ENCODE results near the gene GDF10.
A peak's percentile ranks its signal among the peaks of the same experiment; 100 is the strongest.

Gene GDF10

DNA sequence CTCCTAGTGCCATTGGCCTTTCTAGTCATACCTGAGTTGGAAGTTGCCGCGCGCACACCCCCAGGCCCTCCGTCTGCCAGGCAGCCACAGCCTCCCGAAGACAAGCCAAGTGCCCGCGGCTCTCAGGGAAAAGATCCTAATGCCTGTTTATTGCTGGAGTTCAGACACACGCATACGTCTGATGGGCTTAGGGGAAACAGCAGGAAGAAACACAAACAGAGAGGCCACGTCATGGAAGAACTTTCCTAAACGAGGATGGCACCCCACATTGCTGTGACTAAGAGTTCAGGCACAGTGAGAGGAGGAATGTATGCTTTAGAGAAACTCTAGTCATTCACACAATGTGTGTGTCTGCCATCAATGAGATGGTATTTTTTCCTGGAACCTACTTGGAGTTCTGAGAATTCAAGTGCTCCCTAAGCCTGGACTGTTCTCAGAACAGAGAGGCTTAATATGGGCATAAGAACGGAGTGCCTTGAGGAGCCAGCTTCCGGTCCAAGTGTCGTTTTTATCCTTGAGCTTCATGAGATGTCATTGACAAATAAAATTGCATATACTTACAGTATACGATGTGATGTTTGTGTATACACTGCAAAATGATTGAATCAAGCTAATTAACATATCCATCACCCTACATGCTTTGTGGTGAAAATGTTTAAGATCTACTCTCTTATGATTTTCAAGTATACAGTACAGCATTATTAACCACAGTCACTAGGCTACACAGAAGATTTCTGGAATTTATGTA, 36.6 kb downstream of the GDF10 start:
- no peak for DNase-seq

DNA sequence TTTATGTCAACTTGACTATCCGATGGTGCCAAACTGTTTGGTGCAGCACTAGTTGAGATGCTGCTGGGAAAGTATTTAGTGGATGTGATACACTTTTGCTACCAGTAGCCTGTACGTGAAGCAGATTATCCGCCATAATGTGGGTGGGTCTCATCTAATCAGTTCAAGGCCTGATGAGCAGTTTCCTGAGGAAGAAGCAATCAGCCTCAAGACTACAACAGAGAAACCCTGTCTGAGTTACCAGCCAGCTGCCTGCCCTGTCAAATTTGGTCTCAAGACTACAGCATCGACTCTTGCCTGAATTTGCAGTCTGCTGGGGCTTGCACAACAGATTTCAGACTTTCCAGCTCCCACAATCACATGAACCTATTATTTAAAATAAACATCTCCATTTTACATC, 37.3 kb downstream of the GDF10 start:
- no peak for DNase-seq

DNA sequence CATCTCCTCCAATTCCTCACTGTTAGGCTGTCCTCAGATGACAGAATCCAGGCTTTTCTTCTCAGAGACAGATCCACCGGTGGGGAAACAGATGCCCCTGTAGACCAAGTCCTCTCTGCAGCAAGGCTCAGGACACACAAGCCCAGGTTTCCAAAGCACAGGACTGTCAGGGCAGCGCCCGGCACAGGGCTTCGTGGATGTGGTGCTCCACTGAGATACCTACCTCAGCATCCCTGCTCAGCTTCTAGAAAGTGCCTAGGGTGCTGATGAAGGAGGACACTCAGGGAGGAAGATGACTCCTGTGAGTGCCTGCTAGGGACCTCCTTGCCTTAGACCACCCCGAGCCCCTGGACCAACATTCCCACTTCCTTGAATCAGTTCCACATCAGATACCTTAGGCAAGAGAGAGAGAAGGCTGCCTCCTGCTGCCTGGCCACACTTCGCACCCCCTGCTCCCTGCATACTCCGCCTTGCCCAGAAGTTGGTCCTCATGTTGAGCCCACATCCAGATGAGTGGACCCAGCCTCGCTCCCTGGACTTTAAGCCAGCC, 39.3 kb downstream of the GDF10 start:
- DNase-seq = no peak

DNA sequence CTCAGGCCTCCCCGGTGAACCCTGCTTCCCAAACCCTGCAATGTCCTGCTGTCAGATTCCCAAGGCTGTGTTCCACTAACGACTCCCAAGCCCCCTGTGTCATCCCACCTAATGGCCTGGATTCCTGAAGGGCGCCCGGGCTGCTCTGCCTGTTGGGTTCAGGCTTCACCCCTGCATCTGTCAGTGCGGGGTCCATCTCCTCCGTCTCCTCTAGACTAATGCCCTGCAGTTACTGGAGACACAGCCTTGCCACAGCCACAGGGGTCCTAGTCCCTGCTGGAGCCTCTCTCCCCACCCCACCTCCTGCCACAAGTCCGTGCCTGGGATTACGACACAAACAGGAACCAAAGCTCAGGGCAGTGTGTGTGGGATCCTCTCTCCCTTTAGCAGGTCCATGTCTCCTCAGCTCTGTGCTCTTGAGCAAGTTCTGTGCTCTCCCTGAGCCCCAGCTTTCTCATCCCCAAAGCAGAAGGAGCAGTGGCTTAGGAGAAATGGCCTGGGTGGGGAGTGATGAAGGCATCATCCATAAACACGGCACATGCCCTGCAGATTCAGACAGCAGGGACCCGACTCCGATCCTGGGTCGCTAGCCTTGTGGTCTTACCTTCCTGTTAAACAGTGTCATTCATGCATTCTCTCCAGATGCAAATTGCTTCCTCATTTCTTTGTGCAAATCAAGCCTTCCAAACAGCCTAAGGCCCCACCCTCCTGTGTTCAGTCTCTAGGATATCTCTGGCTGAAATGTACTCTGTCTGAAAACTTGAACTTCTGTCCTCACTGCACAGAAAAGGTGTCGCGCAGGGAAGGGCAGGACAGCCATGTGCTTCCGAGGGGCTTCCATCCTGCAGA, 40.0 kb downstream of the GDF10 start:
- DNase-seq = no peak

DNA sequence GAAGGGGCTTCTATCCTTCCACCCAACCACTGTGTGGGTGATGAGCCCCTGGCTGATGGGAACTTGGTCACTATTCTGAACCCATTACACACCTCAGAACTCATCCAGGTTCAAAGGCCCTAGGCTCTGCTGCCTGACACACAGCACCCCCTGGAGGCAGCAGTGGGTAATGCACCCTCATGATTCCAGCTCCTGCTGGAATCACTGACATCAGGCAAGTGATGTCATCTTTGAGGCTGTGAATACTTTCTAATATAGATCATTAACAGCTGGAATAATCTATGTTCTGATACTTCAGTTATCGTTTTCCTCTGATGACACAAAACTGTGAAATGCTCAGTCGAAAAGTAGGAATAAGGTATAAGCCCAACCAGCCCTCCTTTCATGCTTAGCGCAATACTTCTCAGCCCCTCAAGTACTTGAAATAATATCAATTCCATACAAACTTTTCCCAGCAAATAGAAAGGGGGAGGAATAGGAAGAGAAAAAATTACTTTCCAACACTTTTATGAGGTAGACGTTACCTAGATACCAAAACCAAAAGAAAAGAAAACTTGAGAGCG, 40.7 kb downstream of the GDF10 start:
- DNase-seq = peak; percentile 61

DNA sequence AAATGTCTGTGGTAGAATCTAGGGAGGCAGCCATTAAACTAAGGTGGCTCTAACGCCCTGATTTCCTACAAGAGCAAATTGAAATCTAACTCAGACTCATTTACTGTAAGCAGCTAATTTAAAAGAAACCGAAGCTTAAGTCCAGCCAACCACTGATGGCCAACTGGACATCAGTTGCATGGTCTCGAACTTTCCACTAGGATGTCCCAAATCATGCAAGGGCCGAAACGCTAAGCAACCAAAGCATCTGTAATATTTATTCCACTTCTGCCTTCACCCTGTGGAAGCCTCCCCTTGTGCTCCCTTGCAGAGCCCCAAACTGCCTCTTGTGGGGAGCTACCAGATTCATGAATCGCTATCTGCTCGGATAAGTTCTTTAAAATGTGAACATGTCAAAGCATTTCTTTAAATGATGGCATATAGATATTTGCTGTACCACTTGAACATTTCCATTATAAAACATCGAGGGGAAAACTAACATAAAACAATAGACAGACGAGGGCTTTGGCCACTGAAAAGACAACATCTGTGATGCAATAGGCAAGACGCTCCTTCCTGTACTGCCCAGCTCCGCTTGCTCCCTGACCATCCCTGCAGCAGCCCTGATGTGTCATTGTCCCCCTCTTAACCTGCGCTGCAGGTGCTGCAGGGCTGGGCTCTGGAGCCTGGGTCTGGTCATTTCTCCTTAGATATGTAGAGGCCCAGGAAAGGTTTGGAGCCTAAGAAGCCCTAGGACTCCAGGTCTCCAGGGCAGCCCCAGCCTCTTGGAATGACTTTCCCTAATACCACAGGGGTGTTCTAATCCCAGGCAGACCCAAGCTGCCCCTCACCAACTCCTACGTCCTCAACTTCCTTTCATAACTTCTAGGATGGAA, 45.2 kb downstream of the GDF10 start:
- DNase-seq = no peak

DNA sequence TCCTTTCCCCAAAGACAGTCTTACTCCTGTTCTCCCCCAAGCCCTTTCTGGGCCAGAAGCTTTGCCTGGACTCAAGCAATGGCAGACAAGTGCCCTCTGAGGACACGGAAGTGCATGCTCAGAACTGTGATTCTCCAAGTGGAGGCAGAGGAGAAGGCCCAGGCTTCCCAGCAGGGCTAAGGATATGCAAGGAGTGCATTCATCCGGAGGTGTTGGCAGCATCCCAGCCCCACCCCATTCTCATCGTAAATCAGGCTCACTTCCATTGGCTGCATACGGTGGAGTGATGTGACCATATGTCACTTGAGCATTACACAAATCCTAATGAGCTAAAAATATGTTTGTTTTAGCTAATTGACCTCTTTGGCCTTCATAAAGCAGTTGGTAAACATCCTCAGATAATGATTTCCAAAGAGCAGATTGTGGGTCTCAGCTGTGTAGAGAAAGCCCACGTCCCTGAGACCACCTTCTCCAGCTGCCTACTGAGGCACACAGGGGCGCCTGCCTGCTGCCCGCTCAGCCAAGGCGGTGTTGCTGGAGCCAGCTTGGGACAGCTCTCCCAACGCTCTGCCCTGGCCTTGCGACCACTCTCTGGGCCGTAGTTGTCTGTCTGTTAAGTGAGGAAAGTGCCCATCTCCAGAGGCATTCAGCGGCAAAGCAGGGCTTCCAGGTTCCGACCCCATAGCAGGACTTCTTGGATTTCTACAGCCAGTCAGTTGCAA, 46.7 kb downstream of the GDF10 start:
- DNase-seq = no peak

DNA sequence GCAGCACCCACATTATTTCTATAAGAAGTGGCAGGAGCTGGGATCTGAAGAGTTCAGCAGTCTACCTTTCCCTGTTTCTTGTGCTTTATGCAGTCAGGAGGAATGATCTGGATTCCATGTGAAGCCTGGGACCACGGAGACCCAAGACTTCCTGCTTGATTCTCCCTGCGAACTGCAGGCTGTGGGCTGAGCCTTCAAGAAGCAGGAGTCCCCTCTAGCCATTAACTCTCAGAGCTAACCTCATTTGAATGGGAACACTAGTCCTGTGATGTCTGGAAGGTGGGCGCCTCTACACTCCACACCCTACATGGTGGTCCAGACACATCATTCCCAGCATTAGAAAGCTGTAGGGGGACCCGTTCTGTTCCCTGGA, 47.3 kb downstream of the GDF10 start:
- no peak for DNase-seq

DNA sequence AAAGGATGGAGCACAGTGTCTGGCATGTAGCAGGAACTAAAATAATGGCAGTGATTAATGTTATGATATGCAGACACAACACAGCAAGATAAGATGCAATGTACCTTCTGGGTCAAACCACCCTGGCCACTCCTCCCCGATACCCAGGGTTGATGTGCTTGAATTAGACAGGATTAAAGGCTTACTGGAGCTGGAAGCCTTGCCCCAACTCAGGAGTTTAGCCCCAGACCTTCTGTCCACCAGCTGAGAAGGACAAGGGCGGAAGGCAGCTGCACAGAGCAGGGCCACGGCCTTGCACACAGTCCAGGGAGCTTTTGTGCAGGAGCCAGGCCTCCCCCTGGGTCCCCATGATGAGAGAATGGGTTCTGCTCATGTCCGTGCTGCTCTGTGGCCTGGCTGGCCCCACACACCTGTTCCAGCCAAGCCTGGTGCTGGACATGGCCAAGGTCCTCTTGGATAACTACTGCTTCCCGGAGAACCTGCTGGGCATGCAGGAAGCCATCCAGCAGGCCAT, 48.2 kb downstream of the GDF10 start, which contains the start of gene RBP3:
Gene RBP3 (plus strand): TSS at position 226 of the 514 bp plus-strand sequence. CDS start 122 bp downstream, at position 348.
- no peak for DNase-seq

DNA sequence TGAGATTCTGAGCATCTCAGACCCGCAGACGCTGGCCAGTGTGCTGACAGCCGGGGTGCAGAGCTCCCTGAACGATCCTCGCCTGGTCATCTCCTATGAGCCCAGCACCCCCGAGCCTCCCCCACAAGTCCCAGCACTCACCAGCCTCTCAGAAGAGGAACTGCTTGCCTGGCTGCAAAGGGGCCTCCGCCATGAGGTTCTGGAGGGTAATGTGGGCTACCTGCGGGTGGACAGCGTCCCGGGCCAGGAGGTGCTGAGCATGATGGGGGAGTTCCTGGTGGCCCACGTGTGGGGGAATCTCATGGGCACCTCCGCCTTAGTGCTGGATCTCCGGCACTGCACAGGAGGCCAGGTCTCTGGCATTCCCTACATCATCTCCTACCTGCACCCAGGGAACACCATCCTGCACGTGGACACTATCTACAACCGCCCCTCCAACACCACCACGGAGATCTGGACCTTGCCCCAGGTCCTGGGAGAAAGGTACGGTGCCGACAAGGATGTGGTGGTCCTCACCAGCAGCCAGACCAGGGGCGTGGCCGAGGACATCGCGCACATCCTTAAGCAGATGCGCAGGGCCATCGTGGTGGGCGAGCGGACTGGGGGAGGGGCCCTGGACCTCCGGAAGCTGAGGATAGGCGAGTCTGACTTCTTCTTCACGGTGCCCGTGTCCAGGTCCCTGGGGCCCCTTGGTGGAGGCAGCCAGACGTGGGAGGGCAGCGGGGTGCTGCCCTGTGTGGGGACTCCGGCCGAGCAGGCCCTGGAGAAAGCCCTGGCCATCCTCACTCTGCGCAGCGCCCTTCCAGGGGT, 48.9 kb downstream of the GDF10 start:
- no peak for DNase-seq

DNA sequence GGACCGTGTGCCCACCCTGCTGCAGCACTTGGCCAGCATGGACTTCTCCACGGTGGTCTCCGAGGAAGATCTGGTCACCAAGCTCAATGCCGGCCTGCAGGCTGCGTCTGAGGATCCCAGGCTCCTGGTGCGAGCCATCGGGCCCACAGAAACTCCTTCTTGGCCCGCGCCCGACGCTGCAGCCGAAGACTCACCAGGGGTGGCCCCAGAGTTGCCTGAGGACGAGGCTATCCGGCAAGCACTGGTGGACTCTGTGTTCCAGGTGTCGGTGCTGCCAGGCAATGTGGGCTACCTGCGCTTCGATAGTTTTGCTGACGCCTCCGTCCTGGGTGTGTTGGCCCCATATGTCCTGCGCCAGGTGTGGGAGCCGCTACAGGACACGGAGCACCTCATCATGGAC, 49.5 kb downstream of the GDF10 start:
- DNase-seq = no peak

DNA sequence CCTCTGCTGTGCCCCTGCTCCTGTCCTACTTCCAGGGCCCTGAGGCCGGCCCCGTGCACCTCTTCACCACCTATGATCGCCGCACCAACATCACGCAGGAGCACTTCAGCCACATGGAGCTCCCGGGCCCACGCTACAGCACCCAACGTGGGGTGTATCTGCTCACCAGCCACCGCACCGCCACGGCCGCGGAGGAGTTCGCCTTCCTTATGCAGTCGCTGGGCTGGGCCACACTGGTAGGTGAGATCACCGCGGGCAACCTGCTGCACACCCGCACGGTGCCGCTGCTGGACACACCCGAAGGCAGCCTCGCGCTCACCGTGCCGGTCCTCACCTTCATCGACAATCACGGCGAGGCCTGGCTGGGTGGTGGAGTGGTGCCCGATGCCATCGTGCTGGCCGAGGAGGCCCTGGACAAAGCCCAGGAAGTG, 50.0 kb downstream of the GDF10 start:
- no peak for DNase-seq

DNA sequence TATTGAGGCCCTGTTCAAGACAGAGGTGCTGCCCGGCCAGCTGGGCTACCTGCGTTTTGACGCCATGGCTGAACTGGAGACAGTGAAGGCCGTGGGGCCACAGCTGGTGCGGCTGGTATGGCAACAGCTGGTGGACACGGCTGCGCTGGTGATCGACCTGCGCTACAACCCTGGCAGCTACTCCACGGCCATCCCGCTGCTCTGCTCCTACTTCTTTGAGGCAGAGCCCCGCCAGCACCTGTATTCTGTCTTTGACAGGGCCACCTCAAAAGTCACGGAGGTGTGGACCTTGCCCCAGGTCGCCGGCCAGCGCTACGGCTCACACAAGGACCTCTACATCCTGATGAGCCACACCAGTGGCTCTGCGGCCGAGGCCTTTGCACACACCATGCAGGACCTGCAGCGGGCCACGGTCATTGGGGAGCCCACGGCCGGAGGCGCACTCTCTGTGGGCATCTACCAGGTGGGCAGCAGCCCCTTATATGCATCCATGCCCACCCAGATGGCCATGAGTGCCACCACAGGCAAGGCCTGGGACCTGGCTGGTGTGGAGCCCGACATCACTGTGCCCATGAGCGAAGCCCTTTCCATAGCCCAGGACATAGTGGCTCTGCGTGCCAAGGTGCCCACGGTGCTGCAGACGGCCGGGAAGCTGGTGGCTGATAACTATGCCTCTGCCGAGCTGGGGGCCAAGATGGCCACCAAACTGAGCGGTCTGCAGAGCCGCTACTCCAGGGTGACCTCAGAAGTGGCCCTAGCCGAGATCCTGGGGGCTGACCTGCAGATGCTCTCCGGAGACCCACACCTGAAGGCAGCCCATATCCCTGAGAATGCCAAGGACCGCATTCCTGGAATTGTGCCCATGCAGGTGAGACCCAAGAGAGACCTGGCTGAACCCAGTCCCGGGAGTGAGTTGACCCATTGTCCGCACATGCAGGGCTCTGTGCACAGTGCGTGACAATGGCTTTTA, 51.0 kb downstream of the GDF10 start:
- DNase-seq = no peak

DNA sequence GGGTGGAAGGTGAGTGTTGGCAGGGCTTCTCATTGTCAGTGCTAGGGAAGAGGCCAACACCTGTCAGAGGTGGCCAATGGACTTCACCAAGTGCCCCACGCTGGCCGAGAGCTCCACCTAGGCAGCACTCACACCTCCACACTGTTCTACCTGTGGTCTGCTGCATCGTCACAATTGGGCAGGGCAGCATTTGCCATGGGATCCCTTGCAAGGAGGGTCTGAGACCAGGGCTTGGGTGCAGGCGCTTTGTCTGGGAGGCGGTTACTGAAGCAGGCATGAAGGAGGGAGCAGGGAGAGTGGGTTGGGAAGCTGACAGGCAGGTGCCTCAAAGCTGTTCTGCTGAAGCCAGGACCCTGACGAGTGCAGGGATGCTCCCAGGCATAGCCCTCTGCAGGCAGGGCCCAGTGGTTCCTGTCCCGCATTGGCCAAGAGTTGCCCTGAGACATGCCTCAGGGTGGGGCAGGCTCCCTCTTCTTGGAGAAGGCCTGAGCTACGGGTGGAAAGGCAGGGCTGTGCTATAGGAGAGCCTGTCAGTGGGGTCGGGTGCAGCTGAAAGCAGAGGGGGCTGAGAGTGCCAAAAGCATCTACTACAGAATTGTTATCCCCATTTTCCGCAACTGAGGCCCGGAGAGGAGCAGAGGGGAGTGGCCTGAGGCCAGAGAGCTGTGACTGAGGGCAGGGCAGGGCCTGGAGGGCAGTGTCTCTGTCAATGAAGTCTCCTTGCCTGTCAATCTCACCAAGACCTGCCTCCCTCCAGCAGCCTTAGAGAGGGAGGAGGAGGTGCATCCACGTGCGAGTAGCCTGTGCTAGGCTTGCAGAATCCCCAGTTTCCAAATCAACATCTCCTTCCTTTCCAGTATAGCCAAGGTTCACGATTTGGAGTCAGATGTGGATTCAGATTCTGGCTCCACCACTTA, 52.2 kb downstream of the GDF10 start:
- DNase-seq = no peak

DNA sequence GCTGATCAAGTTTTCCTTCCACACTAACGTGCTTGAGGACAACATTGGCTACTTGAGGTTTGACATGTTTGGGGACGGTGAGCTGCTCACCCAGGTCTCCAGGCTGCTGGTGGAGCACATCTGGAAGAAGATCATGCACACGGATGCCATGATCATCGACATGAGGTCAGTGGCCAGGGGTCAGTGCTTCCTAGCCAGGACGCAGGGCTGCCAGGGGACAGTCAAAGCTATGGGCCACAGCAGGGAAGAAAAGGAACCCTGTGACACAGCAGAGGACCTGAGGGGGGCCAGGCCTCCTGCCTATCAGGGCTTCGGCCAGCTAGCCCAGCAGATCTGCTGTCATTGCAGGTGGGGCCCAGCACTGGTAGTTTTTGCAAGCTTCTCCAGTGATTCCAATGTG, 53.4 kb downstream of the GDF10 start:
- DNase-seq = no peak

DNA sequence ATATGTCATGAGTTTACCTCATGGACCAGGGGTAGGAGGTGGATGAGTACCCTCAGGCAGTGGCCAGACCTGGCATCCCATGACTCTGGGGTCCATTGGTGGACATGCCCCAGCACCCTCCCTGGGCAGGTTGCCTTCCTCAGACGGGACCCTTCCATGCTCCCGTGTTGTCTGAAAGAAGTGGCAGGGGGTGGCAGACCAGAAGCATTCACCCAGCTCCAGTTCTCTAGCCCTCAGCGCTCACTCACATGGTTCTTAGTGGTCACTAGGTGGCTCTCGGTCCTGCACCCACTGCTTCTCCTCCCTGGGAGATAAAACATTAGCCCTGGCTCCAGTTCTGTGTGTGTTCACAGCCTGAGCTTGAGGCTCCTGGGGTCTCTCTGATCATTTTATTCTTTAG, 54.2 kb downstream of the GDF10 start:
- DNase-seq = no peak

DNA sequence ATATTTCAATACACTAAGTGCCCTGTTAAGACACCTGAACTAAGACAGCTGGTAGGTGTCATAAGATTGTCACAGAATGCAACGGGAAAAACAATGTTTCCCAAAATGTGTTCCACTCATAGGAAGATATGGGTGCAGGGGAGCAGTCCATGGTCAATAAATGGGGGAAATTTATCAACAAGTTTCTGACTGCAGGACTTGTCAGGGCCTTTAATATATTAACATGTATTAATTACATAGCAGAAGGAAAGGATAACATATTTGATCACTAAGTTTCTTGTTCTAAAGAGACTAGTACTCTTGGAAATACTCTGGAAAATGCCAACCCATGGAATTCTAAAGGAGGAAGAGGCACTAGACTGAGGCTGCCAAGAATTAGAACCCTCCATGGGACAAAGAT, 54.9 kb downstream of the GDF10 start:
- no peak for DNase-seq

DNA sequence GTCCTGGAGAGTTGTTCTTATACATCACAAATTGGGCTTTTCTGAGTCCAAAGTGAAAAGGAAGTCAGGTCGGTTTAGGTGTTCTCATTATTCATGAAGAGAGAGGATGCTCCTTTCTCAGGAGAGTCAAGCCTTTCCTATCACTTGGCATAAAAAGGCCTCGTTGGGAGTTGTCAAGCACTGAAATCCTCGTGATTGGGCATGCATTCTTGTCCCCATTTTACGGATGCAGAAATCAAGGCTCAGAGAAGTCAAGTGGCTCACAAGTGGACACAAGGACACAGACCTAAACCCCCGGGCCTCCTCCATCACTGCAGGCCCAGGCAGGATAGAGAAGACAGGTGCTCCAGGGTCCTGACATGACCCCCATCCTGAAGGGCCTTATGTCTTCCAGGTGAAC, 56.7 kb downstream of the GDF10 start:
- no peak for DNase-seq

All from T-helper 9 cell (primary cell).